AG09309 (cell line): ENCODE results near the gene LRRC49.
"Not testable (repeated sequence)": the region's sequence is repeated elsewhere in the genome, so short reads cannot be mapped to it uniquely, and the experiment has no call there.

Source experiments
- DNase-seq: peaks from one replicate; pipeline ENCODE4 v3.0.0-alpha.2; 2010; ENCODE audit warnings: low read depth
- H3K4me3 ChIP-seq: 2 replicates; pipeline ENCODE4 v1.5.1; 2011; ENCODE audit warnings: mild to moderate bottlenecking, low read depth, low read length, moderate library complexity; ENCODE audit not compliant: control insufficient read depth
- TF ChIP-seq, protein P1 (sequence below): IDR thresholded peaks from 2 replicates; pipeline ENCODE4 v1.5.1; 2011; ENCODE audit warnings: mild to moderate bottlenecking, low read depth, low read length, inconsistent platforms; ENCODE audit not compliant: insufficient read depth, control insufficient read depth; ENCODE audit errors: missing control alignments

Gene LRRC49

DNA sequence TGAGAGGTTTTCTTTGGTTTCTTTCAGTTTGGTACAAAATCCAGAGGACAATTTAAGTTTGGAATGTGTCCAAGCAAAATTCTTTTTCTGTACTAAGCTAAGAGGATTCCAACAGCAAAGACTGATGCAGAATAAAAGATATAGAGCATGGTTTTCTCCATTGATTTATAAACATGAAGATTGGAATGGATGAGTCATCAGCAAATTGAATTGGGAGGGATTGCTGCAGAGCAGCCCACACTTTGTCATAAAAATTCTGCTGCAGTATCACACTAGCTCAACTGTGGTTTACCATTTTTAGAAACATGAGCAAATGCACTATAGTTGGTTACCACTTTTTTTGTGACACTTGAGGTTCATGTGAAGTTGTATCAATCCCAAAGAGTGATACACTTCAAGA, 22.6 kb upstream of the LRRC49 start:
- no peak for DNase-seq
- TF ChIP-seq, protein P1, sequence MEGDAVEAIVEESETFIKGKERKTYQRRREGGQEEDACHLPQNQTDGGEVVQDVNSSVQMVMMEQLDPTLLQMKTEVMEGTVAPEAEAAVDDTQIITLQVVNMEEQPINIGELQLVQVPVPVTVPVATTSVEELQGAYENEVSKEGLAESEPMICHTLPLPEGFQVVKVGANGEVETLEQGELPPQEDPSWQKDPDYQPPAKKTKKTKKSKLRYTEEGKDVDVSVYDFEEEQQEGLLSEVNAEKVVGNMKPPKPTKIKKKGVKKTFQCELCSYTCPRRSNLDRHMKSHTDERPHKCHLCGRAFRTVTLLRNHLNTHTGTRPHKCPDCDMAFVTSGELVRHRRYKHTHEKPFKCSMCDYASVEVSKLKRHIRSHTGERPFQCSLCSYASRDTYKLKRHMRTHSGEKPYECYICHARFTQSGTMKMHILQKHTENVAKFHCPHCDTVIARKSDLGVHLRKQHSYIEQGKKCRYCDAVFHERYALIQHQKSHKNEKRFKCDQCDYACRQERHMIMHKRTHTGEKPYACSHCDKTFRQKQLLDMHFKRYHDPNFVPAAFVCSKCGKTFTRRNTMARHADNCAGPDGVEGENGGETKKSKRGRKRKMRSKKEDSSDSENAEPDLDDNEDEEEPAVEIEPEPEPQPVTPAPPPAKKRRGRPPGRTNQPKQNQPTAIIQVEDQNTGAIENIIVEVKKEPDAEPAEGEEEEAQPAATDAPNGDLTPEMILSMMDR, result no peak
- no peak overlapping the region for H3K4me3 ChIP-seq

- DNase-seq, H3K4me3 ChIP-seq: not testable (repeated sequence)
These were observed 21.1 kb upstream of the LRRC49 start for GRCh38 chr15:70871490-70871889.

DNA sequence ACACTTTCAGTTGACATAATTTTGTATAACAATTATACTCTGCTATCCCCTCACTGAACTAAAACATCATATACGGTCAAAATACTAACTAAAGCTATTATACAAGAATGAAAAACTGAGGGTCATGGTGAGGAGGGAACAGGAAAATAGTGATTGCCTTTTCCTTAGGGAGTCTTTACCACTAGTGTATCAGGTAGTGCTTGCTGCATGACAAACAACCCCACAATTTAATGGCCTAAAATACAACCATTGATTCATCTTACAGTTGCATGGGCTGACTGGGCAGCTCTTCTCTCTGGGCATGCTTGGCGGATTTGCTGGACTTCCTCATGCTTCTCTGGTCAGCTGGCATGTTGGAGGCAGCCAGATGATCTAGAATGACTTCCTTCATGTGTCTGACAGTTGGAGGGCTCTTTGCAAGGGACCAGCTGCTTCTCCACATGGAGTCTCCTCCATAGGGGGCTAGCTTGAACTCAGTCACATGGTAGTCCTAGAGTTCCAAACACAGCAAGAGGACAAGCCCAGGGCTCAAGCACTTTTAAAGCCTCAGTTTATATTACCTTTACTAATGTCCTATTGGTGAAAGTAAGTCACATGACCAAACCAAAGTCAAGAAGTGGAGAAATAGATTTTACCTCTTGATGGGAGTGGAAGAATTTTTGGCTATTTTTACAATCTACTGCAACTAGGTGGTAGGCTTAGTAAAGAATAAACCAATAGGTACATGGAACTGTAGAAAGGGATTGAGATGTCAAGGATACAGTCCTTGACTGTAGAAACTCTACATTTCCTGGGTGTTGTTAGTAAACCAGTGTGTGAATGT, 19.2 kb upstream of the LRRC49 start:
- no peak for DNase-seq
- no peak overlapping the region for H3K4me3 ChIP-seq
- TF ChIP-seq, protein P1, result no peak

DNA sequence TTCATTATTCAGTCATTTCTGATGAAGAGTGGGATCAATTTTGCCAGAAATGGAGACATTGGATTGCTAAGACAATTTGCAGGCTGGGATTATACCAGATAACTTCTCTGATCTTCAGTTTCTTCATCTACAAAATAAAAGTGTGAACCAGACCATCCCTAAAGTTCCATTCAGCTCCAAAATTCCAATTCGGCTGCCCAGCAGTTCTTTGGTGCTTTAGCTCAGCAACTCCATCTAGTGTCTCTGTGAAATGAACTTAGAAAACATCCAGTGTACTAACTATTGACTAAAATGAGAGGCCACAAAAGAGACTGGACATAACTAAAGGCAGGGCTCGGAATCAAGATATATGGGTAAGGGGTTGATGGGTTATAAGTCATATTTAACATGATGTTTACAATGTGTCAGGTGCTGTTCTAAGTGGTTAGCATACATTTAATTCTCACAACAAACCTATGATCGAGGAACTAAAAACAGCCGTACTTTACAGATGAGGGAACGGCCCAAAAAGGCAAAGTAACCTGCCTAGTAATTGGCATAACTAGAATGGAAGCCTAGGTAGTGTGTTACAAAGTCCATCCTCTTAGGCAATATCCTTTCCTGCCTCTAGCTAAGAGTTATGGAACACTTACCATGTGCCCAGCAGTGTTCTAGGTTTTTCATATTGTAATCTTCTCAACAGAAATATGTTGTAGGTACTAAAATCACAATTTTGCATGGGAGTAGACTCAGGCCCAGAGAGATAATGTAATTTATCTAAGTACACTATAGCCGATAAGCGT, 17.4 kb upstream of the LRRC49 start:
- no peak for DNase-seq
- H3K4me3 ChIP-seq, result no peak overlapping the region
- TF ChIP-seq, protein P1, result peak; percentile 76

- TF ChIP-seq, protein P1, result no peak
These were observed 16.6 kb upstream of the LRRC49 start for GRCh38 chr15:70876011-70876410.

GRCh38 chr15:70876683-70877082, 15.9 kb upstream of the LRRC49 start:
- no peak for DNase-seq
- TF ChIP-seq, protein P1, result no peak
- H3K4me3 ChIP-seq, result no peak overlapping the region

More at GRCh38 chr15:70876011-70876410, 16.6 kb upstream of the LRRC49 start:
- DNase-seq, result no peak
- no peak overlapping the region for H3K4me3 ChIP-seq

GRCh38 chr15:70879401-70879800, 13.2 kb upstream of the LRRC49 start:
- no peak for DNase-seq
- TF ChIP-seq, protein P1, result no peak
- H3K4me3 ChIP-seq, result no peak overlapping the region
